Spinal cord (tissue), 10 donors: ENCODE results near the gene SHH. TPM values are rescaled to one million over a fixed set of nuclear protein-coding genes. Genes with fewer than 3 reads are reported as not detected.
A peak's percentile ranks its signal among the peaks of the same experiment; 100 is the strongest.

ENCODE experiments used
- DNase-seq, 6 donors: peaks; one replicate each; pipeline versions ENCODE4 v3.0.0 to v3.0.0-alpha.2; 2013 to 2015; ENCODE audit warnings: low spot score in 6 of 6, low read depth in 4 of 6
- H3K27ac ChIP-seq: one replicate; pipeline ENCODE4 v1.5.1; 2013; ENCODE audit warnings: low read depth, low read length, control low read depth
- H3K27me3 ChIP-seq: one replicate; pipeline ENCODE4 v1.6.1; 2013; ENCODE audit warnings: low read length; ENCODE audit not compliant: control insufficient read depth, insufficient read depth
- H3K36me3 ChIP-seq: one replicate; pipeline ENCODE4 v1.6.1; 2013; ENCODE audit warnings: low read length; ENCODE audit not compliant: control insufficient read depth, insufficient read depth
- H3K4me1 ChIP-seq: one replicate; pipeline ENCODE4 v1.6.1; 2013; ENCODE audit warnings: low read length; ENCODE audit not compliant: control insufficient read depth, insufficient read depth
- H3K4me3 ChIP-seq: one replicate; pipeline ENCODE4 v1.5.1; 2013; ENCODE audit warnings: low read depth, low read length, control low read depth
- H3K9me3 ChIP-seq: one replicate; pipeline ENCODE4 v1.6.1; 2013; ENCODE audit warnings: low read length; ENCODE audit not compliant: control insufficient read depth, insufficient read depth
- WGBS: methylation state at CpG from one replicate; pipeline ENCODE4 v1.1.5; 2013; ENCODE audit warnings: missing lambda C conversion rate; ENCODE audit not compliant: insufficient coverage; 5-methylcytosine and 5-hydroxymethylcytosine counted together
- polyA plus RNA-seq, 2 donors: library from polyadenylated mRNA; unstranded; fragments of 120-200 nt; gene quantifications; one replicate each; pipeline ENCODE4 v1.2.1, GENCODE V29; 2013; ENCODE audit not compliant: insufficient read length in 2 of 2
- total RNA-seq, 2 donors: library from RNA; depleted of rRNA in 1 of 2; stranded (reverse); fragments of 120-200 nt in 1 of 2; fragments of >200 nt in 1 of 2; gene quantifications; one replicate each; pipeline versions ENCODE4 v1.2.3 to v1.2.4, GENCODE V29; 2013 to 2014
- donor health status: healthy.

SHH gene
- total and polyA plus RNA-seq, 4 donors = 0.94 to 4.3 (median 3.7) TPM

- H3K4me3 ChIP-seq = no peak overlapping the region
- peak in 1 of 6 donors; percentile 24 for DNase-seq
- no peaks in the 10 kb centered on the region for H3K9me3 ChIP-seq
- no peaks in the 10 kb centered on the region for H3K36me3 ChIP-seq
- no peaks in the 10 kb centered on the region for H3K27me3 ChIP-seq
- no peak overlapping the region for H3K27ac ChIP-seq
- WGBS = 75% methylated on average over 17 of the region's 22 CpGs
- no peaks in the 10 kb centered on the region for H3K4me1 ChIP-seq
Observed at GRCh38 chr7:155850766-155851678, 38.8 kb upstream of the SHH start.

DNA sequence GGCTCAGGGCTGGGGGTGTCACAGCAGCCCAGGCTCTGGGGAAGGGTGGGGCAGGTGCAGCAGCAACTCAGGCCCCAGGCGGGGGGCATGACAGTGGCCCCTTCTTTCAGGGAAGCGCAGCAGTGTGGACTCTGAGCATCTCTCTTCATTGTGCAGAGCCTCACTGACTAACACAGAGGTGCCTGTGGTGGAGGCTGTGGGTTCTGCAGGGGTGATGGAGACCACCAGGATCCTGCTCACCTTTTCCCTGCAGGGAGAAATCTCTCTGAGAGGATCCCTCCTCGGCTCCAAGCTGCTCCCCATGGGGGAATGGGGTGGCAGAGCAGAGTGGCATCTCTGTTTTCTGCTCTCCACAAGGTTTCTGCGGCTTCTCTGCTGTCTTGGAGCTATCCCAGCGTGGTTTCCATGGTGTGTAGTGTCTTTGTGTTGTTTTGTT lies 37.8 kb upstream of the SHH start:
- no peak overlapping the region for H3K27ac ChIP-seq
- no peak overlapping the region for H3K4me3 ChIP-seq
- H3K9me3 ChIP-seq = no peaks in the 10 kb centered on the region
- no peaks in the 10 kb centered on the region for H3K4me1 ChIP-seq
- H3K36me3 ChIP-seq = no peaks in the 10 kb centered on the region
- no peaks in the 10 kb centered on the region for H3K27me3 ChIP-seq
- 78% methylated on average over 3 of the region's 5 CpGs for WGBS
- DNase-seq = no peak

GRCh38 chr7:155848691-155849669 lies 36.7 kb upstream of the SHH start:
- H3K36me3 ChIP-seq = no peaks in the 10 kb centered on the region
- no peak overlapping the region for H3K4me3 ChIP-seq
- H3K27me3 ChIP-seq = no peaks in the 10 kb centered on the region
- WGBS = 70% methylated on average over 13 of the region's 18 CpGs
- no peak for DNase-seq
- H3K9me3 ChIP-seq = no peaks in the 10 kb centered on the region
- H3K27ac ChIP-seq = no peak overlapping the region
- no peaks in the 10 kb centered on the region for H3K4me1 ChIP-seq

DNA sequence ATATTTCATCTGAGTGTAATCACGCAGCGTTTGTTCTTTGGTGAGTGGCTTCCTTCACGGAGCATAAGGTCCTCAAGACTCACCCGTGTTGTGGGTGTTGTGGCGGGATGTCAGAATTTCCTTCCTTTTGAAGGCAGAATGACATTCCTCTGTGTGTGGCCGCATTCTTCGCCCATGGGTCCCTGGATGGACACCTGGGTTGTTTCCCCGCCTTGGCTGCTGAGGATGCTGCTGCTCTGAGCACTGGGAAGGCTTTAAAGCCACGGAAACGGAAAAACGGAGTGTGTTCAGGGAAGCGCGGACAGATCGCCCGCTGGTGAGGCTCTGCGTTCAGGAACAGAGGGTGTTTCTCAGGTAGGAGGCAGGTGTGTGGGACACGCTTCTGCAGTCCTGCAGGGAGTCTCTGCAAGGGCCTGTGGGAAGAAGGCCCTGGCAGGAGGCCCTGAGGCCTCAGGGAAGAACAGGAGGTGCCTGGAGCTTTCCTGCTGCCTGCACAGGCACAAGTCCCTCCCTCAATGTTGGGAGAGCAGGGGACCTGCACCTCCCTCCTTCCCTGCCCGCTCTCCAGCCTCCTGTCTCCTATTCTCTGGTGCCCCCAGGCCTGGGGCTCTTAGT lies 35.7 kb upstream of the SHH start:
- WGBS = 87% methylated on average over 17 of the region's 18 CpGs
- no peaks in the 10 kb centered on the region for H3K4me1 ChIP-seq
- no peak overlapping the region for H3K4me3 ChIP-seq
- no peaks in the 10 kb centered on the region for H3K27me3 ChIP-seq
- H3K27ac ChIP-seq = no peak overlapping the region
- no peaks in the 10 kb centered on the region for H3K36me3 ChIP-seq
- H3K9me3 ChIP-seq = no peaks in the 10 kb centered on the region
- DNase-seq = no peak

GRCh38 chr7:155846936-155847335 lies 34.7 kb upstream of the SHH start:
- no peaks in the 10 kb centered on the region for H3K27me3 ChIP-seq
- no peak overlapping the region for H3K4me3 ChIP-seq
- H3K36me3 ChIP-seq = no peaks in the 10 kb centered on the region
- WGBS = 88% methylated on average over 15 of the region's 15 CpGs
- DNase-seq = no peak
- no peaks in the 10 kb centered on the region for H3K9me3 ChIP-seq
- no peaks in the 10 kb centered on the region for H3K4me1 ChIP-seq
- no peak overlapping the region for H3K27ac ChIP-seq

- no peak overlapping the region for H3K27ac ChIP-seq
- H3K9me3 ChIP-seq = no peaks in the 10 kb centered on the region
- H3K36me3 ChIP-seq = no peaks in the 10 kb centered on the region
- DNase-seq = no peak
- H3K4me1 ChIP-seq = no peaks in the 10 kb centered on the region
- no peaks in the 10 kb centered on the region for H3K27me3 ChIP-seq
- WGBS = 94% methylated on average over 5 of the region's 5 CpGs
- no peak overlapping the region for H3K4me3 ChIP-seq
Observed at GRCh38 chr7:155846156-155846555, 33.9 kb upstream of the SHH start.

DNA sequence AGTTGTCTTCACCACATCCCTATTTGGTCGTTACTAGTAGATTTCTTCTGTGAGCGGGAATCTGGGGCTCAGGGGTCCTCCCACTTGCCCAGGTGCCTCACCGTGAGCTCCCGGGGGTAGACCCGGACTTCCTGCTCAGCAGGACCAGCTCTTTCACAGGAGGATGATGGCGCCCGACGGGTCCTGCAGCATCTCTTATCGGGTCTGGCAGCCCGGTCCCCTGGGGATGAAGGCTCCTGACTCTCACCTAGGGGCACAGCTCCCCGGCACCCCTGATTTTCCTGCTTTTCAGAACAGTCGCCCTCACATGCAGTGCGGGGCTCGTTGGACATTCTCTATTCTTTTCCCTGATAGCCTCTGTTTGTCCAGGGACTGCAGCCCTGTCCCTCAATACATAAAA lies 33.0 kb upstream of the SHH start:
- Histone ChIP-seq H3K27ac (no peak overlapping the region), H3K4me1 (no peaks in the 10 kb centered on the region), H3K4me3 (no peak overlapping the region), H3K27me3 (no peaks in the 10 kb centered on the region), H3K36me3 (no peaks in the 10 kb centered on the region), H3K9me3 (no peaks in the 10 kb centered on the region)
- WGBS = 93% methylated on average over 14 of the region's 14 CpGs
- DNase-seq = no peak

GRCh38 chr7:155844526-155844925 lies 32.3 kb upstream of the SHH start:
- Histone ChIP-seq H3K4me1 (no peaks in the 10 kb centered on the region), H3K9me3 (no peaks in the 10 kb centered on the region), H3K27ac (no peak overlapping the region), H3K4me3 (no peak overlapping the region), H3K27me3 (no peaks in the 10 kb centered on the region), H3K36me3 (no peaks in the 10 kb centered on the region)
- 96% methylated on average over 16 of the region's 16 CpGs for WGBS
- no peak for DNase-seq

DNA sequence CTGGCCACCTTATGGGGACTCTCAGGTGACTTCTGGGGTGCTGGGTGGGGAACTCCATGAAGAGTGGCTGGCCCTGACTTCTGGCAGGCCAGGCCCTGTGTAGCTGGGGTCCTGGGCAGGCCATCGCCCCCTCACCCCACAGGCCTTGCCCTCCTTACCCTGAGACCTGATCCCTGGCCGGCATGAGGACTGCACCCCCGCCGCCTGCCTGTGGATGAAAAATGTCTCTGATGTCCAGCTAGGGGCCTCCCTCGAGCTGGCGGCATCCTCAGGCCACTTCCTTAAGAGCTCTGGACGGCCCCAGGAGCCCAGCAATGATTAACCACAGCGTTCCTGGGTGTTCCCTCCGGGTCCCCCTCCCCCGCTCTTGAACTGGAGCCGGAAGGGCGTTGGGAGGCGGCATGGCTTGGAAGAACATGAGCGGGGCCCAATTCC lies 31.8 kb upstream of the SHH start:
- Histone ChIP-seq H3K4me1 (no peaks in the 10 kb centered on the region), H3K27ac (no peak overlapping the region), H3K27me3 (no peaks in the 10 kb centered on the region), H3K9me3 (no peaks in the 10 kb centered on the region), H3K36me3 (no peaks in the 10 kb centered on the region), H3K4me3 (no peak overlapping the region)
- WGBS = 76% methylated on average over 10 of the region's 14 CpGs
- no peak for DNase-seq
